ENCODE measurements around the gene FAM136A. TPM values are rescaled to one million over a fixed set of nuclear protein-coding genes. Genes with fewer than 3 reads are reported as not detected.

FAM136A gene
- total and polyA plus RNA-seq, 2 of the 13 experiments (the other 11 are each of a cell fraction or from before 2014, with no cell fraction given) = 77.8 to 126 TPM

DNA sequence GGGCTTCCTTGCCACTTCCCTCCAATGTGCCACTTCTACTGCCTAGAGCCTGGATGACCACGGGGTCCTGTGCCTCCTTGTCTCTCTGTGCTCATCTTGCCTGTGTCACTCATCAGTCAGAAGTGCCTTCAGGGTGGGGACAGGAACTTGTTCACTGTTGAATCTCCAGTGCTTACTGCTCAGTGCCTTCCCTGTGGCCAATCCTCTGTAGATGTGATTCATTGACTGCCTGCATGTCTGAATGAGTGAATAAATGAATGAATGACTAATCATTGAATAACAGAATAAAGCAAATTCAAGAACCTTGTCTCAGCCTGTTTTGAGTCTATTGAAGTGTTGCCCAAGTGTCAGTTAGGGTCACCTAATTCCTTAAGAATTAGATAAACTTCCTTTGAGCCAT, 42.3 kb upstream of the FAM136A start:
- CTCF ChIA-PET (ENCODE audit: low intra/inter-chr PET ratio, low total read pairs) = interaction anchor here (4.5 kb wide), 1 partner anchor 273 kb away, joined by 66 read pairs; no protein-coding TSS in a partner anchor
- Histone ChIP-seq H3K79me2 (ENCODE audit: insufficient read depth, low read length) (no peaks in the 10 kb centered on the region), H3K36me3 (replicated peaks in 1 of 2; ENCODE audit: control insufficient read depth in 1 of 2, insufficient read depth in 2 of 2, low read length in 2 of 2) (no peaks in the 10 kb centered on the region), H3K4me3 (replicated peaks in 1 of 3; ENCODE audit: insufficient read depth in 1 of 3, low read depth in 2 of 3, low read length in 3 of 3) (no peak overlapping the region), H3K9me3 (ENCODE audit: low read length) (no peaks in the 10 kb centered on the region), H4K20me1 (ENCODE audit: insufficient read depth, low read length) (0 out of 2 replicates have a peak, but pooled peaks cover 3% of the 10 kb centered on the region), H3K4me1 (ENCODE audit: insufficient read depth, low read length) (no peaks in the 10 kb centered on the region), H2AFZ (ENCODE audit: low read length) (no peak overlapping the region), H3K9ac (ENCODE audit: insufficient read depth, low read depth, low read length) (no peak overlapping the region), H3K4me2 (ENCODE audit: low read depth, low read length) (no peak overlapping the region), H3K27ac (ENCODE audit: extremely low read length, insufficient read depth, low read length) (no peak overlapping the region), H3K27me3 (ENCODE audit: control insufficient read depth in 1 of 2, insufficient read depth in 2 of 2, low read length in 2 of 2) (peaks cover 0 to 40% of the 10 kb centered on the region in 2 experiments; a peak in 2 of 5 replicates)
- FAIRE-seq (no peak), ATAC-seq (no peak), DNase-seq (ENCODE audit: low spot score) (no peak)
- WGBS (ENCODE audit: low lambda C conversion rate) = 0% methylated on average over 1 of the region's 1 CpG
- in situ Hi-C loops (cut with HindIII; ENCODE audit: extremely low pct_ligation_motif_present, low pct_unique_long_range_greater_than_20kb) (loop anchor here (5.0 kb wide), 2 partner anchors 273 to 303 kb away; no protein-coding TSS in a partner anchor), intact Hi-C loops (cut with micrococcal nuclease; ENCODE audit: unreplicated experiment) (no loop called here)
- POLR2A ChIA-PET = no interaction called here
- no TSS peak for BruUV-seq (replicated peaks)
- TF ChIP-seq CSRNP2 (CRISPR knock-in tag; conservative IDR thresholded peaks at IDR 0.05; ENCODE audit: low read depth) (no peak), ZIK1 (CRISPR knock-in tag; IDR thresholded peaks at IDR 0.05; ENCODE audit: borderline replicate concordance, low read depth) (no peak), EEA1 (CRISPR knock-in tag; IDR thresholded peaks at IDR 0.05; ENCODE audit: borderline replicate concordance) (no peak), DMTF1 (CRISPR knock-in tag; IDR thresholded peaks at IDR 0.05) (no peak), NFE2L2 (IDR thresholded peaks at IDR 0.05; ENCODE audit: low read length) (no peak), AKAP8 (CRISPR knock-in tag; IDR thresholded peaks at IDR 0.05) (no peak), PHF5A (CRISPR knock-in tag; IDR thresholded peaks at IDR 0.05; ENCODE audit: low read depth, unreplicated experiment) (no peak), ZNF234 (CRISPR knock-in tag; conservative IDR thresholded peaks at IDR 0.05) (no peak), SRSF4 (IDR thresholded peaks at IDR 0.05; ENCODE audit: low read depth, low read length, poor library complexity, severe bottlenecking) (no peak)
- TF ChIP-seq, protein P1, sequence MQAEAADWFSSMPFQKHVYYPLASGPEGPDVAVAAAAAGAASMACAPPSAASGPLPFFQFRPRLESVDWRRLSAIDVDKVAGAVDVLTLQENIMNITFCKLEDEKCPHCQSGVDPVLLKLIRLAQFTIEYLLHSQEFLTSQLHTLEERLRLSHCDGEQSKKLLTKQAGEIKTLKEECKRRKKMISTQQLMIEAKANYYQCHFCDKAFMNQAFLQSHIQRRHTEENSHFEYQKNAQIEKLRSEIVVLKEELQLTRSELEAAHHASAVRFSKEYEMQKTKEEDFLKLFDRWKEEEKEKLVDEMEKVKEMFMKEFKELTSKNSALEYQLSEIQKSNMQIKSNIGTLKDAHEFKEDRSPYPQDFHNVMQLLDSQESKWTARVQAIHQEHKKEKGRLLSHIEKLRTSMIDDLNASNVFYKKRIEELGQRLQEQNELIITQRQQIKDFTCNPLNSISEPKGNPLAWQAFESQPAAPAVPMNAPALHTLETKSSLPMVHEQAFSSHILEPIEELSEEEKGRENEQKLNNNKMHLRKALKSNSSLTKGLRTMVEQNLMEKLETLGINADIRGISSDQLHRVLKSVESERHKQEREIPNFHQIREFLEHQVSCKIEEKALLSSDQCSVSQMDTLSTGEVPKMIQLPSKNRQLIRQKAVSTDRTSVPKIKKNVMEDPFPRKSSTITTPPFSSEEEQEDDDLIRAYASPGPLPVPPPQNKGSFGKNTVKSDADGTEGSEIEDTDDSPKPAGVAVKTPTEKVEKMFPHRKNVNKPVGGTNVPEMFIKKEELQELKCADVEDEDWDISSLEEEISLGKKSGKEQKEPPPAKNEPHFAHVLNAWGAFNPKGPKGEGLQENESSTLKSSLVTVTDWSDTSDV (CRISPR knock-in tag; IDR thresholded peaks at IDR 0.05) = no peak
- TF ChIP-seq, protein P2, sequence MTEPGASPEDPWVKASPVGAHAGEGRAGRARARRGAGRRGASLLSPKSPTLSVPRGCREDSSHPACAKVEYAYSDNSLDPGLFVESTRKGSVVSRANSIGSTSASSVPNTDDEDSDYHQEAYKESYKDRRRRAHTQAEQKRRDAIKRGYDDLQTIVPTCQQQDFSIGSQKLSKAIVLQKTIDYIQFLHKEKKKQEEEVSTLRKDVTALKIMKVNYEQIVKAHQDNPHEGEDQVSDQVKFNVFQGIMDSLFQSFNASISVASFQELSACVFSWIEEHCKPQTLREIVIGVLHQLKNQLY (CRISPR knock-in tag; IDR thresholded peaks at IDR 0.05) = no peak
- TF ChIP-seq, protein P3, sequence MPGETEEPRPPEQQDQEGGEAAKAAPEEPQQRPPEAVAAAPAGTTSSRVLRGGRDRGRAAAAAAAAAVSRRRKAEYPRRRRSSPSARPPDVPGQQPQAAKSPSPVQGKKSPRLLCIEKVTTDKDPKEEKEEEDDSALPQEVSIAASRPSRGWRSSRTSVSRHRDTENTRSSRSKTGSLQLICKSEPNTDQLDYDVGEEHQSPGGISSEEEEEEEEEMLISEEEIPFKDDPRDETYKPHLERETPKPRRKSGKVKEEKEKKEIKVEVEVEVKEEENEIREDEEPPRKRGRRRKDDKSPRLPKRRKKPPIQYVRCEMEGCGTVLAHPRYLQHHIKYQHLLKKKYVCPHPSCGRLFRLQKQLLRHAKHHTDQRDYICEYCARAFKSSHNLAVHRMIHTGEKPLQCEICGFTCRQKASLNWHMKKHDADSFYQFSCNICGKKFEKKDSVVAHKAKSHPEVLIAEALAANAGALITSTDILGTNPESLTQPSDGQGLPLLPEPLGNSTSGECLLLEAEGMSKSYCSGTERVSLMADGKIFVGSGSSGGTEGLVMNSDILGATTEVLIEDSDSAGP (CRISPR knock-in tag; IDR thresholded peaks at IDR 0.05; ENCODE audit: borderline replicate concordance) = no peak
- TF ChIP-seq, protein P4, sequence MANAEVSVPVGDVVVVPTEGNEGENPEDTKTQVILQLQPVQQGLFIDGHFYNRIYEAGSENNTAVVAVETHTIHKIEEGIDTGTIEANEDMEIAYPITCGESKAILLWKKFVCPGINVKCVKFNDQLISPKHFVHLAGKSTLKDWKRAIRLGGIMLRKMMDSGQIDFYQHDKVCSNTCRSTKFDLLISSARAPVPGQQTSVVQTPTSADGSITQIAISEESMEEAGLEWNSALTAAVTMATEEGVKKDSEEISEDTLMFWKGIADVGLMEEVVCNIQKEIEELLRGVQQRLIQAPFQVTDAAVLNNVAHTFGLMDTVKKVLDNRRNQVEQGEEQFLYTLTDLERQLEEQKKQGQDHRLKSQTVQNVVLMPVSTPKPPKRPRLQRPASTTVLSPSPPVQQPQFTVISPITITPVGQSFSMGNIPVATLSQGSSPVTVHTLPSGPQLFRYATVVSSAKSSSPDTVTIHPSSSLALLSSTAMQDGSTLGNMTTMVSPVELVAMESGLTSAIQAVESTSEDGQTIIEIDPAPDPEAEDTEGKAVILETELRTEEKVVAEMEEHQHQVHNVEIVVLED (CRISPR knock-in tag; IDR thresholded peaks at IDR 0.05; ENCODE audit: borderline replicate concordance) = no peak

All from HepG2 (cell line).